ENCODE data around the gene IFNG-AS1. TPM values are rescaled to one million over a fixed set of nuclear protein-coding genes. Genes with fewer than 3 reads are reported as not detected.

IFNG-AS1 gene
- total RNA-seq, 1 donor = under 0.01 TPM

DNA sequence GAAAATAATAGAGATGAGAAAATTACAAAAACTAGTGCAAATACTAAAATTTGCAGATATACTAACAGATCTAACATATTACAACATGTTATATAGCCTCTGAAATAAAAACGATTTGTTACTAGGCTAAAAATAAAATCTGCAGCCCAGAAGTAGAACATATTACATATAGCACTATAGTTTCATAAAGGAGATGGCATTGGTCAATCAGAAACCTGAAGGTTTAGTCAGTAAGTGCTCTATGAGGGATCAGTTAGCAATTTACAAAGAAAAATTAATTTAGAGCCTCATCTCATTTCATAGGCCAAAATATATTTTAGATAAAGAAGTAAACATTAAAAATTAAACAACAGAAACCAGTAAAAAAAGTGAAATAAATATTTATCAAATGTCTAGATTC lies 41.0 kb downstream of the IFNG-AS1 start:
- Histone ChIP-seq H3K4me3 (ENCODE audit: insufficient read depth, low read length) (no peak overlapping the region), H3K27ac (ENCODE audit: low read depth, low read length) (no peak overlapping the region), H3K9me3 (ENCODE audit: low read depth, low read length) (no peaks in the 10 kb centered on the region), H4K20me1 (ENCODE audit: insufficient read depth, low read length) (no peaks in the 10 kb centered on the region), H3K27me3 (ENCODE audit: insufficient read depth, low read length) (peaks cover 16% of the 10 kb centered on the region), H2AFZ (ENCODE audit: low read length) (no peak overlapping the region), H3K4me1 (ENCODE audit: insufficient read depth, low read length) (no peaks in the 10 kb centered on the region), H3K36me3 (ENCODE audit: insufficient read depth, low read length) (no peaks in the 10 kb centered on the region), H3K4me2 (ENCODE audit: insufficient read depth, low read length) (no peak overlapping the region), H3K79me2 (ENCODE audit: insufficient read depth, low read length) (no peaks in the 10 kb centered on the region)
- TF ChIP-seq, protein P1, sequence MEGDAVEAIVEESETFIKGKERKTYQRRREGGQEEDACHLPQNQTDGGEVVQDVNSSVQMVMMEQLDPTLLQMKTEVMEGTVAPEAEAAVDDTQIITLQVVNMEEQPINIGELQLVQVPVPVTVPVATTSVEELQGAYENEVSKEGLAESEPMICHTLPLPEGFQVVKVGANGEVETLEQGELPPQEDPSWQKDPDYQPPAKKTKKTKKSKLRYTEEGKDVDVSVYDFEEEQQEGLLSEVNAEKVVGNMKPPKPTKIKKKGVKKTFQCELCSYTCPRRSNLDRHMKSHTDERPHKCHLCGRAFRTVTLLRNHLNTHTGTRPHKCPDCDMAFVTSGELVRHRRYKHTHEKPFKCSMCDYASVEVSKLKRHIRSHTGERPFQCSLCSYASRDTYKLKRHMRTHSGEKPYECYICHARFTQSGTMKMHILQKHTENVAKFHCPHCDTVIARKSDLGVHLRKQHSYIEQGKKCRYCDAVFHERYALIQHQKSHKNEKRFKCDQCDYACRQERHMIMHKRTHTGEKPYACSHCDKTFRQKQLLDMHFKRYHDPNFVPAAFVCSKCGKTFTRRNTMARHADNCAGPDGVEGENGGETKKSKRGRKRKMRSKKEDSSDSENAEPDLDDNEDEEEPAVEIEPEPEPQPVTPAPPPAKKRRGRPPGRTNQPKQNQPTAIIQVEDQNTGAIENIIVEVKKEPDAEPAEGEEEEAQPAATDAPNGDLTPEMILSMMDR (IDR thresholded peaks at IDR 0.05; ENCODE audit: extremely low read depth, low read depth, low read length) = no peak
- no peak for DNase-seq (ENCODE audit: insufficient read length, low spot score, missing footprints)

DNA sequence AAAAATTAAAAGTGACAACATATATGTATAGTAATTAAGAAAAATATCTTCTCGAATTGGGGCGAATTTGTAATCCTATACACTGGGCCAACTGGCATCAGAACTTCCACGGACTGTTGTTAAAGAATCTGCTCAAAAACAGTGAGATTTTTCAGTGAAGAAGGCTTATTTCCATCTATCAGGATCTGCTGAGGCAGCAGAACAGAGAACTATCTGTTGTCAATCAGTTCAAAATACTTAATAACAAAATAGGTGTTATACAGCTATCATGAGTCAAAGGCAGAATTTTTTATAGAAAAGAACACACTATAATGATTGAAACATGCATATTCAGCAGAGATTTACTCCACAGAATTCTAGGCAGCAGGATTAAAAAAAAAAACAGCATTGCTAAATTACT lies 41.9 kb downstream of the IFNG-AS1 start:
- no peak for DNase-seq (ENCODE audit: insufficient read length, low spot score, missing footprints)
- Histone ChIP-seq H3K4me2 (ENCODE audit: insufficient read depth, low read length) (no peak overlapping the region), H4K20me1 (ENCODE audit: insufficient read depth, low read length) (no peaks in the 10 kb centered on the region)

DNA sequence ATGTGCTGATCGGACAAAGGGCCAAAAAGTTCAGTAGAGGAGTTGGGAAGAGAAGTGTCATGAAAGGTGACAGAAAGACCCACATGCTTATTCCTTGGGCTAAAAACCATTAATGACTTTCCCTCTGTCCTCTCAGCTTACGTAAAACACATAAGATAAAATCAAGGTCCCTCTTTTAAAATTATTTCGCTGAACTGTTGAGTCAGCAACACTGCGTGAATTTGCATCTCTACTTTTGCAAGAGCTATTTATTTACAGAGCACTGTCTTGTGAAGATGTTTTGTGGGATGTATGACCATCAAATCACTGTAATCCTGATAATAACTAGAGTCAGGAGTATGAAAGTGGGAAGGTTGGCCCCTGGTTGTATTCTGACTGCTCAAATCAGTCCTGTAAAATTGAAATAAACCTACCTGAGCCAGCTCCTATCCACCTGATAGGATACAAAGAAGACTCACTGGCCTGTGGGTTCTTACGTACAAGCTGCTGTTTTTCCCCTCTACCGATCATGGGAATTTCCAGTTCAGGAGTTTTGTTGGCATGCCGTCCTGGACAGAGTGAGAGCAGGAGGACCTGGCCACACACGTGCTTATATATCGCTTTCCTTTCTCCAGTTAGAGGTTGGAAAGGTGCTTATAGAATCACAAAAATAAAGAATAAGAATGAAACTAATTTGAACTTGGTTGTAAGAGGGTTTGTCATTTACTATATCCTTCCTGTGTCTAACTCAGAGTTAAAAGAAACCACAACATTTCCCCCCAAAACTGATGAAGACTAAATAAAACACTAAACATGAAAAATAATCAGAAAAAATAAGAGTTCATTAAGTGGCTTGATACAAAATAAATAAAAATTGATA lies 42.9 kb downstream of the IFNG-AS1 start:
- Histone ChIP-seq H3K27ac (ENCODE audit: low read depth, low read length) (no peak overlapping the region), H2AFZ (ENCODE audit: low read length) (no peak overlapping the region), H3K4me2 (ENCODE audit: insufficient read depth, low read length) (no peak overlapping the region), H3K36me3 (ENCODE audit: insufficient read depth, low read length) (no peaks in the 10 kb centered on the region), H3K79me2 (ENCODE audit: insufficient read depth, low read length) (no peaks in the 10 kb centered on the region), H3K4me1 (ENCODE audit: insufficient read depth, low read length) (no peaks in the 10 kb centered on the region), H3K9me3 (ENCODE audit: low read depth, low read length) (no peaks in the 10 kb centered on the region), H3K27me3 (ENCODE audit: insufficient read depth, low read length) (peaks cover 24% of the 10 kb centered on the region), H4K20me1 (ENCODE audit: insufficient read depth, low read length) (no peaks in the 10 kb centered on the region), H3K4me3 (ENCODE audit: insufficient read depth, low read length) (no peak overlapping the region)
- no peak for DNase-seq (ENCODE audit: insufficient read length, low spot score, missing footprints)
- TF ChIP-seq, protein P1 (IDR thresholded peaks at IDR 0.05; ENCODE audit: extremely low read depth, low read depth, low read length) = no peak

More for the DNA sequence above, 41.9 kb downstream of the IFNG-AS1 start:
- no peak overlapping the region for H2AFZ ChIP-seq (ENCODE audit: low read length)
- H3K9me3 ChIP-seq (ENCODE audit: low read depth, low read length) = no peaks in the 10 kb centered on the region
- no peaks in the 10 kb centered on the region for H3K4me1 ChIP-seq (ENCODE audit: insufficient read depth, low read length)
- H3K36me3 ChIP-seq (ENCODE audit: insufficient read depth, low read length) = no peaks in the 10 kb centered on the region
- no peak overlapping the region for H3K4me3 ChIP-seq (ENCODE audit: insufficient read depth, low read length)
- peaks cover 24% of the 10 kb centered on the region for H3K27me3 ChIP-seq (ENCODE audit: insufficient read depth, low read length)
- H3K27ac ChIP-seq (ENCODE audit: low read depth, low read length) = no peak overlapping the region
- H3K79me2 ChIP-seq (ENCODE audit: insufficient read depth, low read length) = no peaks in the 10 kb centered on the region
- TF ChIP-seq, protein P1 (IDR thresholded peaks at IDR 0.05; ENCODE audit: extremely low read depth, low read depth, low read length) = no peak

DNA sequence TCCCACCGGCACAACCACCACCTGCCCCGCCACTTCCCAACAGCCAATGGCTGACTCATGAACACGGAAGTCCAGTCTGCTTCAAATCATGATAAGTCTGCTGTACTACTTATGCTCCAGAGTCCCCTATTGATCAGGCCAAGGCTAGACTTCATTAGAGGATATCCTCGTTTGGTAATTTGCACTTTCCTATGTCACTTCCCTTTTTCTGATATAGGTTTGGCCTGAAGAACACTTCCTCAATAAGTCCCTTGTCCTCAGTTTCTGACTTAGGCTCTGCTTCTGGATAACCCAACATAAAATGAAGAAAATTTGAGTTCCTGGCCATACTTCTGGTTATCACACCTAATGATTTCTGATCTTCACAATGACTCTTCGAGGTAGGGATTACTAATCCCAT lies 45.3 kb downstream of the IFNG-AS1 start:
- Histone ChIP-seq H3K36me3 (ENCODE audit: insufficient read depth, low read length) (no peaks in the 10 kb centered on the region), H3K9me3 (ENCODE audit: low read depth, low read length) (no peaks in the 10 kb centered on the region), H2AFZ (ENCODE audit: low read length) (no peak overlapping the region), H3K4me1 (ENCODE audit: insufficient read depth, low read length) (no peaks in the 10 kb centered on the region), H3K27me3 (ENCODE audit: insufficient read depth, low read length) (peaks cover 24% of the 10 kb centered on the region), H4K20me1 (ENCODE audit: insufficient read depth, low read length) (no peaks in the 10 kb centered on the region), H3K4me2 (ENCODE audit: insufficient read depth, low read length) (no peak overlapping the region), H3K27ac (ENCODE audit: low read depth, low read length) (no peak overlapping the region), H3K4me3 (ENCODE audit: insufficient read depth, low read length) (no peak overlapping the region), H3K79me2 (ENCODE audit: insufficient read depth, low read length) (no peaks in the 10 kb centered on the region)
- TF ChIP-seq, protein P1 (IDR thresholded peaks at IDR 0.05; ENCODE audit: extremely low read depth, low read depth, low read length) = no peak
- no peak for DNase-seq (ENCODE audit: insufficient read length, low spot score, missing footprints)
